Naive thymus-derived CD4-positive, alpha-beta T cell (primary cell): ENCODE measurements around the gene FAM151A. TPM values are rescaled to one million over a fixed set of nuclear protein-coding genes. Genes with fewer than 3 reads are reported as not detected.

ENCODE experiments used
- ATAC-seq: fragments of 150-1000 bp; cut with Tn5 transposase; 2 replicates; pipeline ENCODE4 v1.10.0; 2021; ENCODE audit warnings: mild to moderate bottlenecking, moderate library complexity
- CTCF ChIA-PET: fragments of 350-600 bp; sonication (Branson Sonifier 250); formaldehyde crosslinking; loops from one replicate; lab custom pipeline; 2021; ENCODE audit warnings: antibody characterized with exemption; lab: Charles Lee
- POLR2A ChIA-PET: fragments of 350-600 bp; sonication (Branson Sonifier 250); formaldehyde crosslinking; loops from one replicate; lab custom pipeline; 2021; ENCODE audit warnings: antibody characterized with exemption, inconsistent platforms; lab: Charles Lee
- DNase-seq, 9 donors: peaks; one replicate each; pipeline versions ENCODE4 v3.0.0 to v3.0.0-alpha.2; 2020 to 2022; ENCODE audit warnings: mixed read lengths in 1 of 9
- H3K27ac ChIP-seq: one replicate; pipeline ENCODE4 v1.7.0; 2013; ENCODE audit warnings: mild to moderate bottlenecking, low read depth, low read length, moderate library complexity
- H3K27me3 ChIP-seq, 2 donors: one replicate each; pipeline ENCODE4 v1.7.0; 2013; ENCODE audit warnings: low read length in 2 of 2, mild to moderate bottlenecking in 2 of 2, moderate library complexity in 2 of 2; ENCODE audit not compliant: control insufficient read depth in 2 of 2, insufficient read depth in 2 of 2
- H3K36me3 ChIP-seq, 3 experiments: 1 replicate in 2 of 3; 2 replicates in 1 of 3; pipeline ENCODE4 v1.7.0; 2013; ENCODE audit warnings: low read length in 3 of 3, mild to moderate bottlenecking in 3 of 3, moderate library complexity in 1 of 3; ENCODE audit not compliant: insufficient read depth in 3 of 3, control insufficient read depth in 2 of 3
- H3K4me1 ChIP-seq, 2 donors: one replicate each; pipeline ENCODE4 v1.7.0; 2013; ENCODE audit warnings: low read length in 2 of 2, mild to moderate bottlenecking in 2 of 2, moderate library complexity in 1 of 2; ENCODE audit not compliant: control insufficient read depth in 2 of 2, insufficient read depth in 2 of 2
- H3K4me3 ChIP-seq: 2 replicates; pipeline ENCODE4 v1.7.0; 2013; ENCODE audit warnings: mild to moderate bottlenecking, low read length
- H3K9me3 ChIP-seq, 3 experiments: 1 replicate in 2 of 3; 2 replicates in 1 of 3; pipeline ENCODE4 v1.7.0; 2013; ENCODE audit warnings: low read length in 3 of 3; ENCODE audit not compliant: control insufficient read depth in 2 of 3
- H3K27ac Mint-ChIP-seq, 9 donors: one replicate each; pipeline ENCODE4 v1.8.0; 2020 to 2022; ENCODE audit warnings: mixed read lengths in 9 of 9, mild to moderate bottlenecking in 8 of 9, moderate library complexity in 5 of 9, inconsistent platforms in 2 of 9
- H3K27me3 Mint-ChIP-seq, 5 donors: one replicate each; pipeline ENCODE4 v1.8.0; 2021 to 2022; ENCODE audit warnings: mixed read lengths in 5 of 5, mild to moderate bottlenecking in 1 of 5
- H3K36me3 Mint-ChIP-seq, 5 donors: one replicate each; pipeline ENCODE4 v1.8.0; 2020 to 2022; ENCODE audit warnings: mixed read lengths in 5 of 5, mild to moderate bottlenecking in 3 of 5, inconsistent platforms in 1 of 5
- H3K4me1 Mint-ChIP-seq, 7 donors: one replicate each; pipeline ENCODE4 v1.8.0; 2020 to 2022; ENCODE audit warnings: mixed read lengths in 7 of 7, mild to moderate bottlenecking in 3 of 7, inconsistent platforms in 1 of 7
- H3K4me3 Mint-ChIP-seq, 10 donors: one replicate each; pipeline ENCODE4 v1.8.0; 2020 to 2022; ENCODE audit warnings: mild to moderate bottlenecking in 10 of 10, mixed read lengths in 10 of 10, moderate library complexity in 6 of 10, inconsistent platforms in 2 of 10
- H3K9me3 Mint-ChIP-seq, 11 donors: one replicate each; pipeline ENCODE4 v1.8.0; 2020 to 2022; ENCODE audit warnings: mixed read lengths in 11 of 11, mild to moderate bottlenecking in 4 of 11, inconsistent platforms in 1 of 11, moderate library complexity in 1 of 11
- intact Hi-C, 2 donors: fragments of 100-400 bp; cut with micrococcal nuclease; formaldehyde crosslinking; loops; one replicate each; pipeline ENCODE4 v1.15.1; 2023
- polyA plus RNA-seq, 2 donors: library from polyadenylated mRNA; unstranded; fragments of 300-500 nt; fragmentation: Illumina TruSeq; gene quantifications; one replicate each; pipeline ENCODE4 v1.2.3, GENCODE V29; 2021
- total RNA-seq, 6 experiments: library from RNA in 5 of 6; stranded (reverse) in 5 of 6; gene quantifications; 1 replicate in 5 of 6; 2 replicates in 1 of 6; pipeline ENCODE4 v1.2.3 and lab custom pipeline; 2021 to 2026

Gene FAM151A
- total RNA-seq (not detected), polyA plus RNA-seq (not detected), total RNA-seq (lab: John Stamatoyannopoulos, UW) (not detected)

DNA sequence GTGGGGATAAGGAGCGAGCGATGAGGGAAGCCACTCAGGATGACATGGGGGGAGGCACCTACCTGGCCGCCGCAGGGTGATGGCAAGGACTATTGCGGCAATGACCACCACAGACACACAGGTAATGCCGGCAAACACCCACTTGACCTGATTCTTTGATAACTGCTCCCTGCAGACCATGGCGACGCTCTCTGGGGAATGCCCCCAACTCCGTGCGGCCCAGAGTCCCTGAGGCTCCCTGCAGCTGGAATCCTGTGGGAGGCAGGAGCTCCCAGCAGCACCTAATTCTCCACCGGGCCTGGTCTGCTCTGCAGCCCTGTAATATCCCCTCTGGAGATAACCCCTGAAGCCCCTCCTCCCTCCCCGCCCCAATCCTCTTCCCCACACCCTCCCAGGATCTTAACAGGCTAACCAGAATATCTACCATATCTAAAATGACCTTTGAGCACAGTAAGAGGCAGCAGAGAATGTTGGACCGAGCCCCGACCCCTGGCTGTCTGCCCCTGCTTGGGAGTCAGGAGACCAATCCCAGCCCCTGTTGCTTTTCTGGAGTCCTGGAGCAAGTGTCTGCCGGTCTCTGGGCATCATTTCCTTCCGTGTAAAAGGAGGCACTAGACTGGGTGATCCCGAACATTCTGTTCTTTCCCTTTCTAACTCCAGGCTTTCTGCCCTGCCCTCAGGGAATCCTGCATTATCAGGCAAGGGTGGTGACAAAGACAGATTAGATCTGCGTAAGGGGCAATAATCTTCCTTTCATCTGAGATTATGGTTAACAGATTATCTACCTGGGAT lies at the start of gene FAM151A:
TSS of gene FAM151A (minus strand) at position 310 of the 792 bp plus-strand sequence. CDS start at position 180, 130 bp downstream.
- Histone ChIP-seq H3K27me3 (no peaks in the 10 kb centered on the region), H3K36me3 (no peaks in the 10 kb centered on the region), H3K9me3 (no peaks in the 10 kb centered on the region), H3K4me3 (no peak within 1 kb of the TSS), H3K27ac (no peak within 1 kb of the TSS), H3K4me1 (no peaks in the 10 kb centered on the region)
- intact Hi-C loops = no loop called here
- DNase-seq (no peak), ATAC-seq (no peak)
- Mint-ChIP-seq H3K9me3 (peaks cover 0 to 2% (median 0%) of the 10 kb centered on the region in 11 donors), H3K36me3 (no peaks in the 10 kb centered on the region), H3K27ac (no peak within 1 kb of the TSS), H3K4me1 (no peaks in the 10 kb centered on the region), H3K27me3 (peaks cover 0 to 12% (median 5%) of the 10 kb centered on the region in 5 donors), H3K4me3 (no peak within 1 kb of the TSS)
- POLR2A ChIA-PET = no interaction called here
- CTCF ChIA-PET = no interaction called here

DNA sequence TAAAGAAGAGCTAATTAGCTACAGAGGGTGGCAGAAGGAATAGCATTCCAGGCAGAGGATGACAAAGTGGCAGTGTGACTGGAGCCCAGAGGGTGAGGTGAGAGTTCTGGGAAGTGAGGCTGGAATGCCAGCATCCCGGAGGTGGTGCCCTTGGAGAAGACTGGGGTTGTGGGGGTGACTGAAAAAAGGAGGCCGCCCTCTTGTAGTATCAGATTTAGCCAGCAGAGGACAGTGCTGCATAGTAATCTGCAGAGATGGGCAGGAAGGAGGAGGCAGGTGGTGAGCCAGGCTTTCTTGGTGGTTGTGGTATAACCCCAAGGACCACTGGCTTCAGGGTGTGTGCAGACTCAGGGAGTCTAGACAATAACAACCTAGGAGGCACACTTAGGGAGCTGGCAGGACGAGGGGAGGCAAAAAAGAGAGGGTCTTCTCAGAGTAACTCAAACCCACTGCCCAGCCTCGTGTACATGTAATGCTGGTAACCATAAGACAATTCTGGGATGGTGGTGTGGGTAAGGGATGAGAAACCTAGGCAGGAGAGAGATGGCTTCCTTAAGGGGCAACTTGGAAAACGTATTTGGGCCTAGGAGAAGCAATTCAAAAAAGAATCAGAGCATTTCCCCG lies 48.8 kb upstream of the FAM151A start:
- no peaks in the 10 kb centered on the region for H3K36me3 ChIP-seq
- no peaks in the 10 kb centered on the region for H3K9me3 ChIP-seq
- H3K4me1 Mint-ChIP-seq = peaks cover 0 to 6% (median 0%) of the 10 kb centered on the region in 7 donors
- H3K9me3 Mint-ChIP-seq = no peaks in the 10 kb centered on the region
- H3K4me3 ChIP-seq = no peak overlapping the region
- H3K27ac ChIP-seq = no peak overlapping the region
- no peaks in the 10 kb centered on the region for H3K27me3 ChIP-seq
- H3K4me3 Mint-ChIP-seq = no peak overlapping the region
- H3K36me3 Mint-ChIP-seq = no peaks in the 10 kb centered on the region
- H3K27ac Mint-ChIP-seq = no peak overlapping the region
- DNase-seq = peak; percentile 18 to 69 (median 53)
- peak; percentile 86 for ATAC-seq
- ChIA-PET POLR2A (no interaction called here), CTCF (interaction anchor here (0.5 to 1.2 kb wide), 2 partner anchors 134 to 138 kb away, joined by 3 to 4 read pairs; no protein-coding TSS in a partner anchor)
- intact Hi-C loops = loop anchor here (1.0 to 5.0 kb wide), 6 partner anchors 129 to 811 kb away; partner anchors contain the start of gene TTC22 (in 1 of the 2)
- H3K27me3 Mint-ChIP-seq = peaks cover 0 to 10% (median 0%) of the 10 kb centered on the region in 5 donors
- H3K4me1 ChIP-seq = no peaks in the 10 kb centered on the region

DNA sequence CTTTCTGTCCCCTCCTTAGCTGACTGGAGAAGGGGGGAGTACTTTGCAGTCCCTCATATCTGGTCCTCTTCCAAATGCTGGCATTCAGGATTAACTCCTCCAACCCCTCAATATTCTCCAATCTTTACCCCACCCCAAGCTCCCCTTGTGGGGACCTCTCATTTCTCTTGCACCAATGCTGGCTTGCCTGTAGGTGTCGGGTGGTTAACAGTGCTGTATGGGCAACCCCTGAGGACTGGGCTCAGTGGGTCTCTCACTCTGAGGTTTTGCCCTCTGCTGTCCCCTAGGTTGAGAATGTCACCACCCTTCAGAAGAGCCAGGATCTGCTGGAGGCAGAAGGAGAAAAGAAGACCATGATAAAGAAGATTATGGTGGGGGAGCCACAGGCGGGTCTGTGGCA lies 45.2 kb upstream of the FAM151A start:
- intact Hi-C loops = no loop called here
- CTCF ChIA-PET = no interaction called here

DNA sequence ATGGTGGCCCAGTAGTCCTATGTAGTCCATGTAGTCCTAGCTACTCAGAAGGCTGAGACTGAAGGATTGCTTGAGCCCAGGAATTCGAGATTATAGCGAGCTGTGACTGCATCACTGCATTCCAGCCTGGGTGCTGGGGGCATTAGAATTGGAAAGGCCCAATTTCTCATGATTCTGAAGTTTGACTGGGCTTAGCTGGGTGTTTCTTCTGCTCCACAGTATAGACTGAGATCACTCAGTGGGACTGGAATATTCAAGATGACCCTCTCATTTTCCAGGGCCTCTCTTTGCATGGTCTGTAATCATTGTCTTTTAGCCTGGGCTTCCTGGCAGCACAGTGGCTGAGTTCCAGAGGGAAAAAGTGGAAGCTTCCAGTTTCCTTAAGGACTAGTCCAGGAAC lies 44.5 kb upstream of the FAM151A start:
- DNase-seq (no peak), ATAC-seq (no peak)
- POLR2A ChIA-PET = no interaction called here
- intact Hi-C loops = no loop called here
- Mint-ChIP-seq H3K4me3 (no peak overlapping the region), H3K36me3 (peaks cover 0 to under 1% (median 0%) of the 10 kb centered on the region in 5 donors), H3K27me3 (peaks cover 0 to 1% (median 0%) of the 10 kb centered on the region in 5 donors), H3K4me1 (peaks cover 0 to 6% (median 0%) of the 10 kb centered on the region in 7 donors), H3K9me3 (no peaks in the 10 kb centered on the region), H3K27ac (no peak overlapping the region)
- Histone ChIP-seq H3K27me3 (no peaks in the 10 kb centered on the region), H3K4me1 (no peaks in the 10 kb centered on the region), H3K9me3 (no peaks in the 10 kb centered on the region), H3K36me3 (no peaks in the 10 kb centered on the region), H3K4me3 (no peak overlapping the region), H3K27ac (no peak overlapping the region)
- CTCF ChIA-PET = interaction anchor here (0.8 to 1.5 kb wide), 2 partner anchors 146 to 417 kb away, joined by 5 to 6 read pairs; no protein-coding TSS in a partner anchor

More for the DNA sequence above, 45.2 kb upstream of the FAM151A start:
- DNase-seq (no peak), ATAC-seq (no peak)
- peaks cover 0 to 6% (median 0%) of the 10 kb centered on the region in 7 donors for H3K4me1 Mint-ChIP-seq
- H3K4me3 ChIP-seq = no peak overlapping the region
- no peaks in the 10 kb centered on the region for H3K36me3 Mint-ChIP-seq
- H3K36me3 ChIP-seq = no peaks in the 10 kb centered on the region
- H3K27ac Mint-ChIP-seq = no peak overlapping the region
- H3K9me3 ChIP-seq = no peaks in the 10 kb centered on the region
- no peaks in the 10 kb centered on the region for H3K27me3 ChIP-seq
- no peaks in the 10 kb centered on the region for H3K9me3 Mint-ChIP-seq
- H3K27me3 Mint-ChIP-seq = peaks cover 0 to 5% (median 0%) of the 10 kb centered on the region in 5 donors
- no peak overlapping the region for H3K4me3 Mint-ChIP-seq
- POLR2A ChIA-PET = no interaction called here
- H3K4me1 ChIP-seq = no peaks in the 10 kb centered on the region
- no peak overlapping the region for H3K27ac ChIP-seq

DNA sequence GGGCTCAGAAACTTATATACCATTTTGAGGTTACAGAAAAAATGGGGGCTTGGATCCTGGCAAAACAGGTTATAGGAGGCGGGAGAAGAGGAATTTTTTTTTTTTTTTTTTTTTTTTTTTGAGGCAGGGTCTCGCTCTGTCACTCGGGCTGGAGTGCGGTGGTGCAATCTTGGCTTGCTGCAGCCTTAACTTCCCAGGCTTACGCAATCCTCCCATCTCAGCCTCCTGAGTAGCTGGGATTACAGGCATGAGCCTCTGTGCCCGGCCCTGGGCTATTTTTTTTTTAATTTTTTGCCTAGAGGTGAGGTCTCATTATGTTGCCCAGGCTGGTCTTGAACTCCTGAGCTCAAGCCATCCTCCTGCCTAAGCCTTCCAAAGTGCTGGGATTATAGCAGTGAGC lies 43.0 kb upstream of the FAM151A start:
- Histone ChIP-seq H3K9me3 (no peaks in the 10 kb centered on the region), H3K27me3 (no peaks in the 10 kb centered on the region), H3K36me3 (no peaks in the 10 kb centered on the region), H3K4me3 (no peak overlapping the region), H3K27ac (no peak overlapping the region), H3K4me1 (no peaks in the 10 kb centered on the region)
- H3K27ac Mint-ChIP-seq = no peak overlapping the region
- H3K4me1 Mint-ChIP-seq = no peaks in the 10 kb centered on the region
- DNase-seq (no peak), ATAC-seq (no peak)
- H3K36me3 Mint-ChIP-seq = peaks cover 0 to 4% (median 0%) of the 10 kb centered on the region in 5 donors
- H3K4me3 Mint-ChIP-seq = no peak overlapping the region
- CTCF ChIA-PET = interaction anchor here (0.8 to 1.5 kb wide), 2 partner anchors 135 to 148 kb away, joined by 3 to 5 read pairs; no protein-coding TSS in a partner anchor
- intact Hi-C loops = no loop called here
- H3K9me3 Mint-ChIP-seq = no peaks in the 10 kb centered on the region
- H3K27me3 Mint-ChIP-seq = peaks cover 0 to 1% (median 0%) of the 10 kb centered on the region in 5 donors
- POLR2A ChIA-PET = no interaction called here

DNA sequence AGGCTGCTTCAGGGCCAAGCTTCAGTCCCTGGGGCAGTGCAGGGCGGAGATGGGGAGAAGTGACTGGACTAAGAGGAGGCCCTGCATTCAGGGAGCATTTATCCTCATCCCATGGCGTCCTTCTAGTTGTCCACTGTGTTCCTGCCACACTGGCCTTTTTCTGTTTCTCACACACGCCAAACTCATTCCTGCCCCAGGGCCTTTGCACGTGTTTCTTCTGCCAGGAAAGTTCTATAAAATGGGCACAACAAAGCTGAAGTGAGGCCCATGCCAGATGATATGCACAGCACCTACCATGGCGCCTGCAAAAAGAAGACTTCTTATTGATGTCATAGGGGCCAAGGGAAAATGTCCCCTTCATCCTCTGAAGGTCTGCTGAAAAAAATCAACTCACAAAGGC lies 42.5 kb upstream of the FAM151A start:
- Mint-ChIP-seq H3K36me3 (peaks cover 0 to 4% (median 0%) of the 10 kb centered on the region in 5 donors), H3K4me3 (peak overlapping the region in 1 of 10 donors; percentile 23), H3K4me1 (no peaks in the 10 kb centered on the region), H3K27me3 (peaks cover 0 to 1% (median 0%) of the 10 kb centered on the region in 5 donors), H3K27ac (no peak overlapping the region), H3K9me3 (no peaks in the 10 kb centered on the region)
- Histone ChIP-seq H3K27ac (no peak overlapping the region), H3K4me1 (no peaks in the 10 kb centered on the region), H3K36me3 (no peaks in the 10 kb centered on the region), H3K27me3 (no peaks in the 10 kb centered on the region), H3K9me3 (no peaks in the 10 kb centered on the region), H3K4me3 (no peak overlapping the region)
- DNase-seq (no peak), ATAC-seq (no peak)
- ChIA-PET CTCF (no interaction called here), POLR2A (no interaction called here)
- intact Hi-C loops = no loop called here
